GM12873 (cell line): ENCODE results near the gene TEX30.

Experiments
- CTCF ChIP-seq: IDR thresholded peaks from 2 replicates; pipeline ENCODE4 v1.5.1; 2012; ENCODE audit warnings: low read depth, mild to moderate bottlenecking, moderate library complexity, low read length, control low read depth; ENCODE audit not compliant: insufficient read depth; ENCODE audit errors: missing control alignments

The TEX30 gene

DNA sequence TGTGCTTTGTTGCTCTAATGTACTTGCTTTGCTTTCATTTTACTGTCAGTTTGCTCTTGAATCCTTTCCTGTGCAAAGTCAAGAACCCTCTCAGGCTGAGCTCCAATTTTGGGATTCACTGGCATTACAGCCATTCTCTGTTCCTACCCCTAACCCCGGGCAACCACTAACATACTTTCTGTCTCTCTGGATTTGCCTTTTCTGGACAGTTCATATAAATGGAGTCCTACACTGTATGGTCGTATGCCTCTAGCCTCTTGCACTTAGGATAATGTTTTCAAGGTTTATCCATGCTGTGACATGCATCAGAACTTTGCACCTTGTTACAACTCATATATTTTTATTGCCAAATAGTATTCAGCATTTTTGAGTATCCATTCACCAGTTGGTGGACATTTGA, 2.7 kb upstream of the TEX30 start:
- no peak for TF ChIP-seq CTCF

- TF ChIP-seq CTCF, result no peak
Measured at GRCh38 chr13:102774591-102775520, 1.3 kb upstream of the TEX30 start.

DNA sequence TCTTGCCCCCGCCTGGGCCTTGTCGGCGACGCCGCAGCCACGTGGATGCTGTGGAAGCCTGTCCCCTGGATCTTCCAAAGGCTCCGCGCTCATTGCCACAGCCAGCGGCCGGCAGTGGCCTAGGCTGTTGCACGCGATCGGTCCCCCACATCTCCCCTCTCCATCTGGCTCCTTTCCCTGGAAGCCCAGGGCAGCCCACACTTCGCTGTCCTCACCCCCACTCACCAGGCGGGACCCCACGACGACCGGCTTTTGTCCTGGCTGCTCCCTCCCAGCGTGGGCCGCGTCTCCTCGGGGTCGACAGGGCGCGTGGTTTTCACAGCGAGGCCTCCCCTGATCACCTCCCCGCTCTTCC, 605 bp upstream of the TEX30 start:
- TF ChIP-seq CTCF, result no peak

- TF ChIP-seq CTCF, result no peak
Measured at GRCh38 chr13:102772042-102772425, 1.6 kb downstream of the TEX30 start.

DNA sequence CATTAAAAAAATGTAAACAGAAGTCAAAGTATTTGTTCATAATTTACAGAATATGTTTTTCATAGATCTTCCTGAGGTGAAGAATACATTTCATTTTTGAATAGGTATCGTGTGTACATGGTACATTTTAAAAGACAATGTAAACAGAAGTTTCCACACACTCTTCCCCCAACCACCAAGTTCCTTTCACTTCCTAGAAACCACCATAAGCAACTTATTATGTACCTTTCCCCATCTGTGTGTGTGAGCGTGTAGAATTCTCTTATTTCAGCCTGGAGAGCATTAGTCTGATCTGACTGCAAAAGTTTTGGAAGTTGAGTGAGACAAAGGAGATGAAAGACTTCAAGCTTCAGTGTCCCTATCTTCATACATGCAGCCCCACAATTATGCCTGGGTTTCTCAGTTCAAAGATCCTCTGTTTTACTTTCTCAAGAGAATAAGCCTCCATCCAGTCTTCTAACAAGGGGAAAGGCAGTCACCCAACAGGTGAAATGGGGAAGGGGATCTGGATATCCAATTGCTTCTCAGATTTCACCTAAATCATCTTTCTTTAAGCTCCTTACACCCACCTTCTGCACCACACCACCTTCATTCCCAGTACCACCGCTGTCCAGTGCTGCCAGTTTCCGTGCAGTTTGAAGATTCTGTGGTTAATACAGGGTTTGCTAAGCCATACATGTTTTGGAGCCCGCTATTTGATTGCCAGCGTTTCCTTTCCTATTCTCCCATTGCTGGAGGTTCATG, 2.1 kb downstream of the TEX30 start:
- no peak for TF ChIP-seq CTCF

DNA sequence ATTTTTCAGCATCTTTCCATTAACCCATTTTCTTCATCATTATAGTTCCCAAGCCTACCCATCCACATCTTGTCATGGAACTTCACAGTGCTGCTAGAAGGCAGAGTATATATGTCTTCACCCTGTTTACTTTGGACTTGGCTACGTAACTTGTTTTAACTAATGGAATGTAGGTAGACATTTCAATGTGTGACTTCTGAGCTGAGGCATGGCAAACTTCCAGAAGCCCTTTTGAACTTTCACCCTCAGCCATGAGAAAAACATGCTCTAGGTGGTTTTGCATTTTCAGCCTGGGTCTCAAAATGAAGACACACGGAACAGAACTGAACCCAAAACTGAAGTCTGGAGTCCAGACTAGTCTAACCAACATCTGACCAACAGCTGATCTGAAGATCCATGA, 3.2 kb downstream of the TEX30 start:
- TF ChIP-seq CTCF, result no peak

- no peak for TF ChIP-seq CTCF
Measured at GRCh38 chr13:102769679-102770078, 3.9 kb downstream of the TEX30 start.
